PC-3 (cell line): ENCODE measurements around the gene ACTR10. TPM values are rescaled to one million over a fixed set of nuclear protein-coding genes. Genes with fewer than 3 reads are reported as not detected.

Source experiments
- ATAC-seq: fragments of 200-7000 bp; cut with Tn5 transposase; 2 replicates; pipeline ENCODE4 v1.9.1; 2020; ENCODE audit warnings: mild to moderate bottlenecking, moderate library complexity
- BruUV-seq: library from RNA; stranded (reverse); fragments of 400-500 nt; replicated peaks from 2 replicates; lab custom pipeline; 2021; lab: Mats Ljungman, UMichigan
- CTCF ChIA-PET: fragments of 300-600 bp; sonication (Branson Sonifier 250); formaldehyde crosslinking; loops from one replicate; lab custom pipeline; 2022; ENCODE audit warnings: antibody characterized with exemption; lab: Charles Lee
- POLR2A ChIA-PET: fragments of 300-600 bp; sonication (Branson Sonifier 250); formaldehyde crosslinking; loops from one replicate; lab custom pipeline; 2022; ENCODE audit warnings: antibody characterized with exemption; ENCODE audit not compliant: unreplicated experiment; lab: Charles Lee
- DNase-seq: peaks from one replicate; pipeline ENCODE4 v3.0.0-alpha.2; 2015
- H2AFZ ChIP-seq: fragments of 300-600 bp; sonication (generic); 2 replicates; pipeline ENCODE4 v1.6.0; 2016; ENCODE audit warnings: antibody characterized with exemption, low read length
- H3F3A ChIP-seq: fragments of 300-600 bp; sonication (generic); one replicate; pipeline ENCODE4 v1.6.0; 2017; ENCODE audit warnings: antibody characterized with exemption, low read length, control low read depth, mild to moderate bottlenecking; ENCODE audit not compliant: unreplicated experiment
- H3K27ac ChIP-seq: fragments of 300-600 bp; sonication (generic); 2 replicates; pipeline ENCODE4 v1.5.1; 2016; ENCODE audit warnings: mild to moderate bottlenecking, low read length
- H3K27me3 ChIP-seq: fragments of 300-600 bp; sonication (generic); 2 replicates; pipeline ENCODE4 v1.6.1; 2016; ENCODE audit warnings: low read length, mixed read lengths
- H3K36me3 ChIP-seq: fragments of 300-600 bp; sonication (generic); 2 replicates; pipeline ENCODE4 v1.6.1; 2016; ENCODE audit warnings: low read depth, mixed run types, low read length, mixed read lengths
- H3K4me1 ChIP-seq: fragments of 300-600 bp; sonication (generic); 2 replicates; pipeline ENCODE4 v1.5.1; 2016; ENCODE audit warnings: low read length; ENCODE audit not compliant: insufficient read depth
- H3K4me2 ChIP-seq: fragments of 300-600 bp; sonication (generic); 2 replicates; pipeline ENCODE4 v1.6.0; 2016; ENCODE audit warnings: low read length
- H3K4me3 ChIP-seq: fragments of 300-600 bp; sonication (generic); 2 replicates; pipeline ENCODE4 v1.5.1; 2016; ENCODE audit warnings: mild to moderate bottlenecking, low read length, mixed read lengths
- H3K79me2 ChIP-seq: fragments of 300-600 bp; sonication (generic); 2 replicates; pipeline ENCODE4 v1.6.1; 2017; ENCODE audit warnings: low read length, mixed read lengths
- H3K9ac ChIP-seq: fragments of 300-600 bp; sonication (generic); 2 replicates; pipeline ENCODE4 v1.6.0; 2016; ENCODE audit warnings: mild to moderate bottlenecking, low read length
- H3K9me2 ChIP-seq: fragments of 300-600 bp; sonication (generic); replicated peaks from 2 replicates; pipeline ENCODE4 v1.6.1; 2016; ENCODE audit warnings: mixed run types, low read length, mixed read lengths
- H3K9me3 ChIP-seq: fragments of 300-600 bp; sonication (generic); 2 replicates; pipeline ENCODE4 v1.6.1; 2016; ENCODE audit warnings: low read length, mixed read lengths
- H4K20me1 ChIP-seq: fragments of 300-600 bp; sonication (generic); 2 replicates; pipeline ENCODE4 v1.6.1; 2016; ENCODE audit warnings: low read length, mixed read lengths
- CTCF ChIP-seq: fragments of 300-600 bp; sonication (generic); conservative IDR thresholded peaks from 2 replicates; pipeline ENCODE4 v1.5.1; 2017; ENCODE audit warnings: antibody characterized with exemption, low read depth, mild to moderate bottlenecking, low read length
- EZH2 ChIP-seq: fragments of 300-600 bp; sonication (generic); IDR thresholded peaks from one replicate; pipeline ENCODE4 v1.6.1; 2017; ENCODE audit warnings: antibody characterized with exemption, mild to moderate bottlenecking, low read length; ENCODE audit not compliant: unreplicated experiment
- EZH2phosphoT487 ChIP-seq: fragments of 300-600 bp; sonication (generic); IDR thresholded peaks from 2 replicates; pipeline ENCODE4 v1.6.1; 2018; ENCODE audit warnings: mild to moderate bottlenecking, antibody characterized with exemption, low read length, borderline replicate concordance
- intact Hi-C: fragments of 100-400 bp; cut with micrococcal nuclease; formaldehyde crosslinking; loops from 2 replicates; pipeline ENCODE4 v1.9.0; 2023
- total RNA-seq: library from RNA; depleted of rRNA; stranded (reverse); fragments of >200 nt; gene quantifications from 2 replicates; pipeline ENCODE4 v1.2.3, GENCODE V29; 2014

The ACTR10 gene
- total RNA-seq, 1 experiment from 2014 or later = 126 TPM

- ATAC-seq = peak; percentile 37
These were observed 39.6 kb downstream of the ACTR10 start for GRCh38 chr14:58239244-58240195.

GRCh38 chr14:58243790-58244555 is 44.0 kb downstream of the ACTR10 start:
- intact Hi-C loops = loop anchor here (1.0 to 10.0 kb wide), 4 partner anchors 45 to 1241 kb away; partner anchors contain the start of genes ARID4A, JKAMP and L3HYPDH
- ATAC-seq (peak; percentile 34), DNase-seq (peak; percentile 94)
- H3F3A ChIP-seq = peaks cover 14% of the 10 kb centered on the region
- H4K20me1 ChIP-seq = peaks cover 29% of the 10 kb centered on the region
- H3K4me2 ChIP-seq = peak overlapping the region; percentile 88
- BruUV-seq = TSS peak; percentile 93
- peaks cover 43% of the 10 kb centered on the region for H3K79me2 ChIP-seq
- POLR2A ChIA-PET = interaction anchor here (0.6 to 1.3 kb wide), 2 partner anchors 54 to 80 kb away, joined by 4 to 19 read pairs; partner anchors contain the start of gene ARID4A
- peaks cover 19% of the 10 kb centered on the region for H3K36me3 ChIP-seq
- CTCF ChIA-PET = no interaction called here
- peak overlapping the region; percentile 87 for H3K27ac ChIP-seq
- H2AFZ ChIP-seq = peak overlapping the region; percentile 88
- H3K9me3 ChIP-seq = no peaks in the 10 kb centered on the region
- TF ChIP-seq EZH2 = no peak
- TF ChIP-seq CTCF = 0 out of 2 replicates have a peak, but pooled peaks have one; percentile 29
- TF ChIP-seq EZH2phosphoT487 = no peak
- peak overlapping the region; percentile 76 for H3K4me3 ChIP-seq
- no peaks in the 10 kb centered on the region for H3K27me3 ChIP-seq
- H3K4me1 ChIP-seq = peaks cover 30% of the 10 kb centered on the region
- no peaks in the 10 kb centered on the region for H3K9me2 ChIP-seq
- peak overlapping the region; percentile 90 for H3K9ac ChIP-seq

More at GRCh38 chr14:58239244-58240195, 39.6 kb downstream of the ACTR10 start:
- POLR2A ChIA-PET = no interaction called here
- no peaks in the 10 kb centered on the region for H3K79me2 ChIP-seq
- H3K36me3 ChIP-seq = no peaks in the 10 kb centered on the region
- TF ChIP-seq CTCF = no peak
- BruUV-seq = no TSS peak
- no peak overlapping the region for H3K27ac ChIP-seq
- intact Hi-C loops = loop anchor here (1.0 to 10.0 kb wide), 2 partner anchors 59 to 1245 kb away; partner anchors contain the start of genes ARID4A, JKAMP and L3HYPDH
- peak overlapping the region; percentile 79 for H3K4me2 ChIP-seq
- no peaks in the 10 kb centered on the region for H3K27me3 ChIP-seq
- H3K9me2 ChIP-seq = no peaks in the 10 kb centered on the region
- H3K4me1 ChIP-seq = peaks cover 14% of the 10 kb centered on the region
- peak; percentile 98 for DNase-seq
- H4K20me1 ChIP-seq = no peaks in the 10 kb centered on the region
- peak overlapping the region; percentile 24 for H3K9ac ChIP-seq
- H2AFZ ChIP-seq = peak overlapping the region; percentile 75
- H3K9me3 ChIP-seq = no peaks in the 10 kb centered on the region
- CTCF ChIA-PET = no interaction called here
- peak overlapping the region; percentile 72 for H3K4me3 ChIP-seq
- peaks cover 6% of the 10 kb centered on the region for H3F3A ChIP-seq
